Loucy (cell line): ENCODE data around the gene PARN.

Experiments
- H2AFZ ChIP-seq: fragments of 200-600 bp; sonication (generic); 2 replicates; pipeline ENCODE4 v1.6.0; 2016; ENCODE audit warnings: antibody characterized with exemption, mild to moderate bottlenecking, low read length, moderate library complexity
- H3F3A ChIP-seq: fragments of 200-600 bp; 2 replicates; pipeline ENCODE4 v1.6.0; 2016; ENCODE audit warnings: antibody characterized with exemption, low read depth, mild to moderate bottlenecking
- H3K27me3 ChIP-seq: fragments of 200-600 bp; sonication (generic); 2 replicates; pipeline ENCODE4 v1.6.1; 2014; ENCODE audit warnings: low read length, mild to moderate bottlenecking; ENCODE audit not compliant: insufficient read depth, poor library complexity, severe bottlenecking
- H3K36me3 ChIP-seq: fragments of 200-600 bp; sonication (generic); 2 replicates; pipeline ENCODE4 v1.6.1; 2016; ENCODE audit warnings: low read length; ENCODE audit not compliant: insufficient read depth
- H3K4me1 ChIP-seq: fragments of 200-600 bp; sonication (generic); 2 replicates; pipeline ENCODE4 v1.5.1; 2014; ENCODE audit warnings: low read length, mild to moderate bottlenecking; ENCODE audit not compliant: insufficient read depth, poor library complexity, severe bottlenecking
- H3K4me2 ChIP-seq: fragments of 200-600 bp; sonication (generic); 2 replicates; pipeline ENCODE4 v1.6.0; 2014; ENCODE audit warnings: antibody characterized with exemption, low read length, low read depth, mild to moderate bottlenecking; ENCODE audit not compliant: poor library complexity, severe bottlenecking
- H3K4me3 ChIP-seq: fragments of 200-600 bp; sonication (generic); 2 replicates; pipeline ENCODE4 v1.5.1; 2014; ENCODE audit warnings: low read length, mild to moderate bottlenecking, mixed read lengths; ENCODE audit not compliant: poor library complexity, severe bottlenecking
- H3K79me2 ChIP-seq: fragments of 200-600 bp; sonication (generic); 2 replicates; pipeline ENCODE4 v1.6.1; 2014; ENCODE audit warnings: low read length; ENCODE audit not compliant: insufficient read depth
- H3K9ac ChIP-seq: fragments of 200-600 bp; sonication (generic); 2 replicates; pipeline ENCODE4 v1.6.0; 2014; ENCODE audit warnings: mild to moderate bottlenecking, low read depth, low read length, moderate library complexity; ENCODE audit not compliant: poor library complexity, severe bottlenecking
- H3K9me2 ChIP-seq: fragments of 200-600 bp; sonication (generic); replicated peaks from 2 replicates; pipeline ENCODE4 v1.6.1; 2016; ENCODE audit warnings: low read depth, low read length, mixed read lengths
- H3K9me3 ChIP-seq: fragments of 200-600 bp; sonication (generic); 2 replicates; pipeline ENCODE4 v1.6.1; 2014; ENCODE audit warnings: mild to moderate bottlenecking, antibody characterized with exemption, low read length, low read depth; ENCODE audit not compliant: insufficient read depth
- H4K20me1 ChIP-seq: fragments of 200-600 bp; sonication (generic); 2 replicates; pipeline ENCODE4 v1.6.0; 2014; ENCODE audit warnings: antibody characterized with exemption, low read length, mild to moderate bottlenecking; ENCODE audit not compliant: insufficient read depth, poor library complexity, severe bottlenecking
- CTCF ChIP-seq: fragments of 200-600 bp; sonication (generic); conservative IDR thresholded peaks from 2 replicates; pipeline ENCODE4 v1.5.1; 2014; ENCODE audit warnings: mild to moderate bottlenecking, antibody characterized with exemption, low read length
- EZH2phosphoT487 ChIP-seq: fragments of 200-600 bp; IDR thresholded peaks from 2 replicates; pipeline ENCODE4 v1.6.1; 2018; ENCODE audit warnings: antibody characterized with exemption, mild to moderate bottlenecking, moderate library complexity, borderline replicate concordance

The PARN gene

DNA sequence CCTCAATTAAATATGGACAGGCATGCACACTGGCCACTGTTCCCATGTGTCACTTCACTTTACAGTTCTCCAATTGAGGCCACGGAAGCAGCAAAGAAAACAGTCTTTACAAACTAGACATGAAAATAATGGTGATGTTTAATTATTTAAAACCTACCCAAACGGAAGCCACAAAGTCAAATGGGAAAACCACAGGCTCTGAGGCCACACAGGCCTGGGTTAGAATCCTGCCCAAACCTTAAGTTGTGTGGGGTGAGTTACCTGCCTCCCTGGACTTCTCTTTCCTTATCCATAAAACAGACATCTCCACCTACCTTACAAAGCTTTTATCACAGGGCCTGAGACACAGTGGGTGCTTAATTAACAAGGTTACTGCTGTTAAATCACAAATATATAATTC lies 137.4 kb downstream of the PARN start:
- TF ChIP-seq EZH2phosphoT487 (no peak), CTCF (no peak)
- Histone ChIP-seq H3K9ac (no peak overlapping the region), H4K20me1 (peaks cover 6% of the 10 kb centered on the region), H3K4me2 (no peak overlapping the region), H3K9me2 (no peaks in the 10 kb centered on the region), H3K79me2 (no peaks in the 10 kb centered on the region), H3K4me3 (no peak overlapping the region), H3K4me1 (peaks cover 11% of the 10 kb centered on the region), H2AFZ (no peak overlapping the region), H3K9me3 (no peaks in the 10 kb centered on the region), H3F3A (no peaks in the 10 kb centered on the region), H3K27me3 (no peaks in the 10 kb centered on the region), H3K36me3 (no peaks in the 10 kb centered on the region)

GRCh38 chr16:14491861-14492529 lies 138.1 kb downstream of the PARN start:
- no peak overlapping the region for H2AFZ ChIP-seq
- H4K20me1 ChIP-seq, result peaks cover 6% of the 10 kb centered on the region
- no peaks in the 10 kb centered on the region for H3K79me2 ChIP-seq
- H3K4me1 ChIP-seq, result peaks cover 11% of the 10 kb centered on the region
- H3K9me3 ChIP-seq, result no peaks in the 10 kb centered on the region
- no peak for TF ChIP-seq CTCF
- no peak for TF ChIP-seq EZH2phosphoT487
- no peaks in the 10 kb centered on the region for H3F3A ChIP-seq
- no peak overlapping the region for H3K9ac ChIP-seq
- H3K27me3 ChIP-seq, result no peaks in the 10 kb centered on the region
- H3K9me2 ChIP-seq, result no peaks in the 10 kb centered on the region
- no peak overlapping the region for H3K4me2 ChIP-seq
- no peaks in the 10 kb centered on the region for H3K36me3 ChIP-seq
- H3K4me3 ChIP-seq, result no peak overlapping the region

- H3F3A ChIP-seq, result no peaks in the 10 kb centered on the region
- H3K4me3 ChIP-seq, result no peak overlapping the region
- H3K9me3 ChIP-seq, result no peaks in the 10 kb centered on the region
- H3K79me2 ChIP-seq, result no peaks in the 10 kb centered on the region
- TF ChIP-seq EZH2phosphoT487 (no peak), CTCF (no peak)
- H3K4me1 ChIP-seq, result peaks cover 11% of the 10 kb centered on the region
- H3K36me3 ChIP-seq, result no peaks in the 10 kb centered on the region
- peaks cover 6% of the 10 kb centered on the region for H4K20me1 ChIP-seq
- no peak overlapping the region for H3K9ac ChIP-seq
- H2AFZ ChIP-seq, result no peak overlapping the region
- no peaks in the 10 kb centered on the region for H3K27me3 ChIP-seq
- no peak overlapping the region for H3K4me2 ChIP-seq
- no peaks in the 10 kb centered on the region for H3K9me2 ChIP-seq
Observed at GRCh38 chr16:14490235-14490634, 139.8 kb downstream of the PARN start.
